Measurements from ENCODE around the gene MPZL1.

The MPZL1 gene

DNA sequence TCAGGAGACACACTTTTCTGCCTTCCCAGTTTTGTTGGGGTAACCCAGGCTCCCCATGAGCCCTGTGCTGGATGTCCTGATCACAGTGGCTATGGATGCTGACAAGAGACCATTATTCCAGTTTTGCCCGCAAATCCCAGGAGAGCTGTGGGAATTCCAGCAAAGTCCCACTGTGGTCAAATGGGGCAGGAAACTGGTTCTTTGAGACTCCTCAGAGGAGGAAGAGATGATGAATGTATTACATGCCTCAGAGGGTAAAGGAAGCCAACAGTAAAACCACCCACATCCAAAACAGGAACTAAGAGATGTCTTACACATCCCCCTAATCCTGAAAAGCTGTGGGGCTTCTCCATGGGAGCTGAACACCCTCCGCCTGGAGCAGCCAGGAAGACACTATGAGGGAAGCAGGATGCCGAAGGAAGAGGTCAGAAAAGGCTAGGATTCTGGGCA lies 12.8 kb upstream of the MPZL1 start:
- Histone ChIP-seq H3K27me3 (ENCODE audit: control insufficient read depth, insufficient read depth, low read length) (peaks cover 20% of the 10 kb centered on the region), H3K9me3 (ENCODE audit: control insufficient read depth, insufficient read depth, low read depth, low read length) (no peaks in the 10 kb centered on the region), H3K4me1 (ENCODE audit: control insufficient read depth, insufficient read depth, low read length) (peaks cover 33% of the 10 kb centered on the region), H3K9ac (ENCODE audit: low read length) (no peak overlapping the region), H3K36me3 (ENCODE audit: control insufficient read depth, insufficient read depth, low read length) (no peaks in the 10 kb centered on the region), H3K27ac (ENCODE audit: low read depth, low read length) (no peak overlapping the region), H3K4me3 (ENCODE audit: low read depth, low read length) (no peak overlapping the region)

DNA sequence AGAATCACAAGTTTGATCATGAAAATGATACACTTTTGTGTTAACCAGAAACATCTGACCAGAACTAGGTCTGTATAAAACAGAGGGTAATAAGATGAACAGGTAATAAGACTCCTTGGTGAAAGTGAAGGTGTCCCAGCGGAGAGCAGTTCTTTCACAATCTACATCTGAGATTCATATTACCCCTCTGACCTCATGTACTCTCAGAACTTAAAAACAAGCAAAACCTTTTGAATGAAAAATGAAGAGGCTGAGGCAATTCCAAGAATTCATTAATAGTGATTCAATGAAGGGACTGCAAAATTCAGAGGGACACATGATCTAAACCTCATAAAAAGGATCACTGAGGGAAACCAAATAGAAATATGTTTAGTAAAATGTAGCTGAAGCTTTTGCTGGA lies 10.9 kb upstream of the MPZL1 start:
- H3K27me3 ChIP-seq (ENCODE audit: control insufficient read depth, insufficient read depth, low read length), result peaks cover 21% of the 10 kb centered on the region
- H3K36me3 ChIP-seq (ENCODE audit: control insufficient read depth, insufficient read depth, low read length), result no peaks in the 10 kb centered on the region
- no peak overlapping the region for H3K9ac ChIP-seq (ENCODE audit: low read length)
- H3K9me3 ChIP-seq (ENCODE audit: control insufficient read depth, insufficient read depth, low read depth, low read length), result no peaks in the 10 kb centered on the region
- H3K4me1 ChIP-seq (ENCODE audit: control insufficient read depth, insufficient read depth, low read length), result peaks cover 19% of the 10 kb centered on the region
- H3K27ac ChIP-seq (ENCODE audit: low read depth, low read length), result no peak overlapping the region
- H3K4me3 ChIP-seq (ENCODE audit: low read depth, low read length), result no peak overlapping the region

DNA sequence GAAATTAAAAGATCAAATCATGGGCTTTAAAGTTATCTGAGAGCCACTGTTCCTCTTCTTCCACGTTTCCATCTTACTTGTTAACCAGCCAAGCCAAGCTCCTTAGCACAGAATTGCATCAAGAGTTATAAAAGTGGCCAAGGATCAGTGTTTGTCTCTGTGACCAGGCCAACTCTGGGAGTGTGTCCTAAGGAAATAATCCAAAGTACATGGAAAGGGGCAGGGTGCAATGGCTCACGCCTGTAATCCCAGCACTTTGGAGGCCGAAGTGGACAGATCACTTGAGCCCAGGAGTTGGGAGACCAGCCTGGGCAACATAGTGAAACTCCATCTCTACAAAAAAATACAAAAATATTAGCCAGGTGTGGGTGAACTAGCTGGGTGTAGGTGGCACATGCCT lies 10.0 kb upstream of the MPZL1 start:
- Histone ChIP-seq H3K9ac (ENCODE audit: low read length) (no peak overlapping the region), H3K36me3 (ENCODE audit: control insufficient read depth, insufficient read depth, low read length) (no peaks in the 10 kb centered on the region), H3K27ac (ENCODE audit: low read depth, low read length) (no peak overlapping the region), H3K4me1 (ENCODE audit: control insufficient read depth, insufficient read depth, low read length) (peaks cover 10% of the 10 kb centered on the region), H3K4me3 (ENCODE audit: low read depth, low read length) (no peak overlapping the region), H3K9me3 (ENCODE audit: control insufficient read depth, insufficient read depth, low read depth, low read length) (no peaks in the 10 kb centered on the region), H3K27me3 (ENCODE audit: control insufficient read depth, insufficient read depth, low read length) (peaks cover 21% of the 10 kb centered on the region)

DNA sequence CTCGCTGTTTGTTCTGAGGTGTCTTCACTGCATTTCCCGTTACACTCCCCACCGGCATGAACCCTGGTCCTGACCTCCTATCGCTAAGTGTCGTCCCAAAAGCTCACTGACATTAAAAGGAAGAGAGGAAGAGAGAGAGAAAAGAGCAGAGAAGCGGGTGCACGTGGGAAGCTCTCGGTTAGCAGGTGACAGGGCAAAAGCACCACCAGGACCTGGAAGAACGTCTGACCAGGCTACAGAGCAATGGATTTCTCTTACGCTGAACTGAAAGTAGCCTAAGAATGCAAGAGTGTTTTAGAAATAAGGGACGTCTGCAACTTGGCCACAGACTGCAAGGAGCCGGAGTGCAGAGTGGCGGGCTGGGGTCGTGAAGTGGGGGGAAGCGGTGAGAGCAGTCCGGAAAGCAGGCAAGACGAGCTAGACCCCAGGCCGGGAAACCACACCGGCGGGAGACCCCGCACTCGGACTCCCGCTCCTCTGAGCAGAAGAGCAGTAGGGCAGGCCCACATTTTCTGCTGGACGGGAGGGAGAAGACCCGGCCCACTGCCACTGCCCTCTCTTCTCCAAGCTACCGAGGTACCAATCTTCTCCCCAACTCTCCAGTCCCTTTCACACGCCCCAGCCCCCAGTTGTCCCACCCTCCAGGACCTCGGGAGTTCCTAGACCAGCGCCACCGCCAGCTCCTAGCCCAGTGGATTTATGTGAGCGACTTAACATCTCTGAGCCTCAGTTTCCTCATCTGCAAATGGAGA lies 8.3 kb upstream of the MPZL1 start:
- H3K4me3 ChIP-seq (ENCODE audit: low read depth, low read length), result peak overlapping the region; percentile 84
- no peak overlapping the region for H3K27ac ChIP-seq (ENCODE audit: low read depth, low read length)
- H3K4me1 ChIP-seq (ENCODE audit: control insufficient read depth, insufficient read depth, low read length), result peaks cover 10% of the 10 kb centered on the region
- H3K27me3 ChIP-seq (ENCODE audit: control insufficient read depth, insufficient read depth, low read length), result peaks cover 21% of the 10 kb centered on the region
- H3K9me3 ChIP-seq (ENCODE audit: control insufficient read depth, insufficient read depth, low read depth, low read length), result no peaks in the 10 kb centered on the region
- H3K36me3 ChIP-seq (ENCODE audit: control insufficient read depth, insufficient read depth, low read length), result no peaks in the 10 kb centered on the region
- peak overlapping the region; percentile 79 for H3K9ac ChIP-seq (ENCODE audit: low read length)

DNA sequence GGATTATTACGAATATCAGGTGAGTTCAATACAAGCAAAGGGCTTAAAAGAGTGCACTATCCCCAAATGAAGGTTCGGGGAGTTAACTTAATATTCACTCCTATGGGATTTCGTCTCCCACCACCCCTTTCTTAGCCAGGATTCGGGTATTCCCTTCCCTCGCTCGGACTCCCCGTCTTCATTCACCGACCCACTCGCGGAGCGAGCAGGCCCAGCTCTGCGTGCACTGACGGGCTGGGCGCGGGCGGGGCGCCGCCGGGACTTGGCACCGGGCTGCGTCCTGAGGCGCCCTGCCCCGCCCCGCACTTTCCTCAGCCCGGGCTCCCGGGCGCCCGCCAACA lies 7.7 kb upstream of the MPZL1 start:
- H3K9ac ChIP-seq (ENCODE audit: low read length), result peak overlapping the region; percentile 79
- no peaks in the 10 kb centered on the region for H3K9me3 ChIP-seq (ENCODE audit: control insufficient read depth, insufficient read depth, low read depth, low read length)
- peak overlapping the region; percentile 84 for H3K4me3 ChIP-seq (ENCODE audit: low read depth, low read length)
- peaks cover 16% of the 10 kb centered on the region for H3K4me1 ChIP-seq (ENCODE audit: control insufficient read depth, insufficient read depth, low read length)
- no peaks in the 10 kb centered on the region for H3K36me3 ChIP-seq (ENCODE audit: control insufficient read depth, insufficient read depth, low read length)
- H3K27me3 ChIP-seq (ENCODE audit: control insufficient read depth, insufficient read depth, low read length), result peaks cover 21% of the 10 kb centered on the region
- H3K27ac ChIP-seq (ENCODE audit: low read depth, low read length), result 0 out of 2 replicates have a peak overlapping the region, but pooled peaks have one; percentile 24

DNA sequence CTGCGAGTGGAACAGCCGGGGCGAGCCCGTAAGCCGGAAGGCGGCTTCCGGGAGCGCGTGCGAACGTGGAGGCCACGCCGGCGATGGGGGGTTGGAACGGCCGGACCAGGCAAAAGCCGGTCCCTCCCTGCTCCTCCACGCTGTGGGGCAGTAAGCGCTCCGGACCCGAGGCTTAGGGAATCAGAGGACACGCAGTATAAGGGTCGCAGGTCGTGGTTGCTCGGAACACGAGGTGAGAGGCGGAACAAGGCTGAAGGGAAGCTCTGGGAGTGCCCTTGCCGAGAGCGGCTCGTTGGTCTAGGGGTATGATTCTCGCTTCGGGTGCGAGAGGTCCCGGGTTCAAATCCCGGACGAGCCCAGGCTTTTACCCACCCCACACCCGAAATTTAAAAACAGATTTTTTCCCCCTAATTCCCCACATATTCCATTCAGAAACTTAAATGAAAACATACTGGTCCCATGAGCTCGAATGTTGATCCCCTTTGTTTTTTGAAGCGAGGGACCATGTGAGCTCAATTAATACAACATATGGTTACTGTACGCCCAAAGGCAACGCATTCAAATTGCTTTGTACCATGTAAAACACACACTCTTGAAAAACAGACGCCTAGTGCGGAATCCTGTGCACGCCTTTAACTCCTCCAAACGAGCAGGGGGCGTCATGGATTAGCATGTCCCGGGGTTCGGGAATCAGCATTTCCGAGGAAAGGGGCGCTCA lies 7.2 kb upstream of the MPZL1 start:
- peak overlapping the region; percentile 79 for H3K9ac ChIP-seq (ENCODE audit: low read length)
- peaks cover 21% of the 10 kb centered on the region for H3K4me1 ChIP-seq (ENCODE audit: control insufficient read depth, insufficient read depth, low read length)
- 0 out of 2 replicates have a peak overlapping the region, but pooled peaks have one; percentile 24 for H3K27ac ChIP-seq (ENCODE audit: low read depth, low read length)
- H3K27me3 ChIP-seq (ENCODE audit: control insufficient read depth, insufficient read depth, low read length), result peaks cover 21% of the 10 kb centered on the region
- no peaks in the 10 kb centered on the region for H3K36me3 ChIP-seq (ENCODE audit: control insufficient read depth, insufficient read depth, low read length)
- H3K9me3 ChIP-seq (ENCODE audit: control insufficient read depth, insufficient read depth, low read depth, low read length), result no peaks in the 10 kb centered on the region
- H3K4me3 ChIP-seq (ENCODE audit: low read depth, low read length), result peak overlapping the region; percentile 84

DNA sequence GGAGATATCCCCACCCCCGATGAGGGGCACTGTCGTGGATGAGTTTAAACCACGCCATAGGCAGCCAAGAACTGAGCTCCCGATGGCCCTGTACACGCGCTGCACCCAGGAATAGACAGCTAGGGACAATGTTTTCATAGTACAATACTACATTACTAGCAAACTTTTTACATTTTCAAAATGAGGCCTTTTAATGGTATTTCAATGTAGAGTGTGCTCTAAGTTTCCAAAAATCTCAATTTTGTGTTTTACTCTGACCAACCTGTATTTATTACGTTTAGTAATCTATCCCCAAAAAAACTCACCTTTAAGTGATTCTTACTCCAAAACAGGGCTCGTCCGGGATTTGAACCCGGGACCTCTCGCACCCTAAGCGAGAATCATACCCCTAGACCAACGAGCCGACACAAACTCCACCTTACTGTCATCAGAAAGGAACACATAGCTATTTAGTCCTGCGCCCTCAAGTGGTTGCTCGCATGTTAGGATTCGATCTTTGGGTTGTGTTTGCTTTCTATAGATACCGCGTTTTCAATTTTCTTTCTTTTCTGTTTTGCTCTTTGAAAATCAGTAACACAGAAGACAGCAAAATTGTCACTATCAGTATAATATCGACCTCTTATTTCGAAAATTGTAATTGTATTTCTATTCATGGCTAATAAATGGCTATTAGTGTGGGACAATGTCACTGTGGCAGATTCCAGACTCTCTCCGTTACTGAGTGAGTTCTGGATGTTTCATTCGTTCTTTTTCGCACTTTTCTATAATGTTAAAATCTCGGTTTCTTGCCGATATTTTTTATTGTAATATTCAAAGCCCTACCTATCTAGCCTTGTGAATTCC lies 6.4 kb upstream of the MPZL1 start:
- H3K9ac ChIP-seq (ENCODE audit: low read length), result peak overlapping the region; percentile 60
- H3K9me3 ChIP-seq (ENCODE audit: control insufficient read depth, insufficient read depth, low read depth, low read length), result no peaks in the 10 kb centered on the region
- H3K27me3 ChIP-seq (ENCODE audit: control insufficient read depth, insufficient read depth, low read length), result peaks cover 21% of the 10 kb centered on the region
- peak overlapping the region; percentile 84 for H3K4me3 ChIP-seq (ENCODE audit: low read depth, low read length)
- peaks cover 23% of the 10 kb centered on the region for H3K4me1 ChIP-seq (ENCODE audit: control insufficient read depth, insufficient read depth, low read length)
- no peaks in the 10 kb centered on the region for H3K36me3 ChIP-seq (ENCODE audit: control insufficient read depth, insufficient read depth, low read length)
- H3K27ac ChIP-seq (ENCODE audit: low read depth, low read length), result no peak overlapping the region

DNA sequence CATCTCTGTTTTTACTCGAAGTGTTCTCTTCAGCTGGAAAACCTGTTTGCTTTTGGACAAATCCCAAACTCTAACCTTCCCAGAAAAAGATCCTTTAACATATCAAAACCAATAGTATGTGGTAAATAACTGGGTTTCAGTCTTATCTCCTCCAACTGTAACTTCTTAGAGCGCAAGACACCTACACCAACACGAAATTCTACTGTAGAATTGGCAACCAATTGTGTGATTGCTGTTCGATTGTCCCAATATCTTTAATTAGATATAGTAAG lies 5.8 kb upstream of the MPZL1 start:
- Histone ChIP-seq H3K9ac (ENCODE audit: low read length) (no peak overlapping the region), H3K27me3 (ENCODE audit: control insufficient read depth, insufficient read depth, low read length) (peaks cover 21% of the 10 kb centered on the region), H3K4me1 (ENCODE audit: control insufficient read depth, insufficient read depth, low read length) (peaks cover 25% of the 10 kb centered on the region), H3K36me3 (ENCODE audit: control insufficient read depth, insufficient read depth, low read length) (no peaks in the 10 kb centered on the region), H3K4me3 (ENCODE audit: low read depth, low read length) (peak overlapping the region; percentile 84), H3K9me3 (ENCODE audit: control insufficient read depth, insufficient read depth, low read depth, low read length) (no peaks in the 10 kb centered on the region), H3K27ac (ENCODE audit: low read depth, low read length) (no peak overlapping the region)

DNA sequence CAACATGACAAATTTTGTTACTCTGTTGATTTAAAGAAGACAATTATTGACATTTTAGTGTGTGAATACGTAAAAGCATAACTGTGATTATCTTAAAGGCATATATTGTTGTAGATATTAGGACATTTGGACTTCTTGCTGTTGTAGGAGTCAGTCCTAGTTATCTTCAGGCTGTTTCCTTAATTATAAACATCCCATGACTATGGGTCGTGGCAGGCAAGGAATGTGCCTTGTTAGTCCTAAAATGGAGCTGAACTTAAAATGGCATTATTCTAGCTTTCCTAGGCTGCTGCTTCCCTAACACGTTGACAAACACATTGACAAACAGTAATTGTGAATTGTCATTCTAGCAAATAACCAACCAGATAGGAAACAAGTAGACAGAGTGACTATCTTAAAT lies 4.4 kb upstream of the MPZL1 start:
- H3K4me3 ChIP-seq (ENCODE audit: low read depth, low read length), result no peak overlapping the region; the same call in 1 of the 2 replicates
- no peak overlapping the region for H3K9ac ChIP-seq (ENCODE audit: low read length)
- peaks cover 17% of the 10 kb centered on the region for H3K27me3 ChIP-seq (ENCODE audit: control insufficient read depth, insufficient read depth, low read length)
- no peaks in the 10 kb centered on the region for H3K9me3 ChIP-seq (ENCODE audit: control insufficient read depth, insufficient read depth, low read depth, low read length)
- peaks cover 29% of the 10 kb centered on the region for H3K4me1 ChIP-seq (ENCODE audit: control insufficient read depth, insufficient read depth, low read length)
- H3K36me3 ChIP-seq (ENCODE audit: control insufficient read depth, insufficient read depth, low read length), result no peaks in the 10 kb centered on the region
- no peak overlapping the region for H3K27ac ChIP-seq (ENCODE audit: low read depth, low read length)

DNA sequence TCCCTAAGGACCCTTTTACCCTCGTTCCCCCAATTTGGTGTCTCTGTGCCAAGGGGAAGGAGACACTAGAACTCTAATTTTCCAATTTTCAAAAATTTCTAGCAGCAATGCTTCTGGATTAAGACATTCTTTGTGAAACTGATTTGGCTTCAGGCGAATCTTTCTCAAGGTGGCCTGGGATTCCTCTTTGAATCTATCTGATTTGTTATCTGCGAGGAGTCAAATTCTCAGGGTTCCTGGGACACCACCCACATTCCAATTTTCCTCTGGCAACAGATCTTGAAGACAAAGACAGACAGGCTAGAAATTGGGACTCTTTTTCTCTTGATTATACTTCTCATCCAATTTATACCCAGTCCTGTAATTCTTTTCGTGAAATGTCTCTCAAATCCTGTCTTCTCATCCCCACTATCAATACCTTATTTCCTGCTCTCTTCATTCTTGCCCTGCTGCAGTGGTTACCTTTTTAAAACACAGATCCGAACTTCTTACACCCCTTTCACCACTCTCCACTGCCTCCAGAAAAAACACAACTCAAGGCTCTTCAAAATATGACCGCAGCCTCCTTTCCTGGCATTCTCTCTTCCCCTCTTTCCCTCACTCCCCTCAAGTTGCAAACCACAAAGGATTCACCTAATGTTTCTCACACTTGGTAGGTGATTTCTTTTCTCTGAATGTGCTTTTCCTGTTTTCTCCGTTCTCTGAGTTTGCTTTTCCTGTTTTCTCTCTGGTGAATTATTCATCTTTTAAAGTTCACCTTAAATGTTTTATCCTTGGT lies 2.7 kb upstream of the MPZL1 start:
- H3K4me1 ChIP-seq (ENCODE audit: control insufficient read depth, insufficient read depth, low read length), result peaks cover 39% of the 10 kb centered on the region
- no peaks in the 10 kb centered on the region for H3K36me3 ChIP-seq (ENCODE audit: control insufficient read depth, insufficient read depth, low read length)
- no peak overlapping the region; the same call in 1 of the 2 replicates for H3K27ac ChIP-seq (ENCODE audit: low read depth, low read length)
- H3K9ac ChIP-seq (ENCODE audit: low read length), result peak overlapping the region; percentile 42
- peak overlapping the region; percentile 10; the same call in 1 of the 2 replicates for H3K4me3 ChIP-seq (ENCODE audit: low read depth, low read length)
- no peaks in the 10 kb centered on the region for H3K9me3 ChIP-seq (ENCODE audit: control insufficient read depth, insufficient read depth, low read depth, low read length)
- no peaks in the 10 kb centered on the region for H3K27me3 ChIP-seq (ENCODE audit: control insufficient read depth, insufficient read depth, low read length)

Measured in HUES6 (cell line).